ENCODE results near the gene WDR7. TPM values are rescaled to one million over a fixed set of nuclear protein-coding genes. Genes with fewer than 3 reads are reported as not detected.

Gene WDR7
- total and polyA plus RNA-seq, 10 of the 15 experiments (the other 5 are each of a cell fraction or from before 2014, with no cell fraction given), result 2.8 to 16.5 (median 11.7) TPM

DNA sequence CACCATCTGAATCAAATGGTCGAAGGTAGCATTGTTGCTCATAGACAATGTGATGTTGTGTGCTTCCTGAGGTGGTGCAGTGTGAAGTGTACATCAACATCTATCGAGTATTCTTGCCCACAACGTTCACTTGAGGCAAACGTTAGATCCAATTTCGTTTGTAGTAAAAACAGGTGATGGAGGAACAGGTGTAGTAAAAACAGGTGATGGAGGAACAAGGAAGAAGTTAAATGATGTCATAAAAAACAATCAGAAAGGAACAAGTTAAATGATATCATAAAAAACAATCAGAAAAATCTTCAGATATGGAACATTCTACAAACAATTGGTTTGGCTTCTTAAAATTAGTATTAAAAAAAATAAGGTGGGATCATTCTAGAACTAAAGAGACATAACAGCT, 11.3 kb downstream of the WDR7 start:
- SMC1A ChIA-PET (ENCODE audit: uncharacterized antibody, unreplicated experiment), result no interaction called here
- Histone ChIP-seq H3K4me1 (ENCODE audit: control insufficient read depth, insufficient read depth, low read length) (no peaks in the 10 kb centered on the region), H3K36me3 (ENCODE audit: control insufficient read depth in 2 of 2, insufficient read depth in 2 of 2, low read length in 1 of 2) (no peaks in the 10 kb centered on the region), H3K27ac (ENCODE audit: control insufficient read depth, insufficient read depth) (no peak overlapping the region), H3K79me2 (ENCODE audit: control insufficient read depth, insufficient read depth, low read length) (no peaks in the 10 kb centered on the region; the same call in 1 of the 2 replicates), H3K27me3 (replicated peaks in 1 of 2; ENCODE audit: control insufficient read depth in 2 of 2, insufficient read depth in 2 of 2, low read length in 1 of 2) (no peaks in the 10 kb centered on the region), H3K4me2 (ENCODE audit: control insufficient read depth, insufficient read depth) (no peak overlapping the region), H3K9ac (ENCODE audit: control insufficient read depth, insufficient read depth, low read length) (no peak overlapping the region), H4K20me1 (ENCODE audit: control insufficient read depth, insufficient read depth) (no peaks in the 10 kb centered on the region), H3K9me3 (replicated peaks; ENCODE audit: control insufficient read depth, insufficient read depth, low read length) (no peaks in the 10 kb centered on the region), H3K4me3 (no peak overlapping the region), H2AFZ (ENCODE audit: control insufficient read depth, low read depth, low read length) (no peak overlapping the region)
- intact Hi-C loops (cut with micrococcal nuclease; ENCODE audit: unreplicated experiment), result no loop called here
- TF ChIP-seq ATF7 (IDR thresholded peaks at IDR 0.05; ENCODE audit: low read depth) (peak; percentile 37; the same call in 1 of the 2 replicates), WRNIP1 (IDR thresholded peaks at IDR 0.05; ENCODE audit: borderline replicate concordance, low read depth, low read length) (no peak), SRF (IDR thresholded peaks at IDR 0.05; ENCODE audit: low read depth in 2 of 2, low read length in 2 of 2) (no peak), ZNF217 (IDR thresholded peaks at IDR 0.05) (no peak), YBX1 (IDR thresholded peaks at IDR 0.05) (no peak), RAD21 (IDR thresholded peaks at IDR 0.05; ENCODE audit: insufficient read depth, low read depth, low read length) (no peak), EZH2 (IDR thresholded peaks at IDR 0.05; ENCODE audit: borderline replicate concordance, control insufficient read depth, low read depth, low read length) (no peak)
- TF ChIP-seq, protein P1, sequence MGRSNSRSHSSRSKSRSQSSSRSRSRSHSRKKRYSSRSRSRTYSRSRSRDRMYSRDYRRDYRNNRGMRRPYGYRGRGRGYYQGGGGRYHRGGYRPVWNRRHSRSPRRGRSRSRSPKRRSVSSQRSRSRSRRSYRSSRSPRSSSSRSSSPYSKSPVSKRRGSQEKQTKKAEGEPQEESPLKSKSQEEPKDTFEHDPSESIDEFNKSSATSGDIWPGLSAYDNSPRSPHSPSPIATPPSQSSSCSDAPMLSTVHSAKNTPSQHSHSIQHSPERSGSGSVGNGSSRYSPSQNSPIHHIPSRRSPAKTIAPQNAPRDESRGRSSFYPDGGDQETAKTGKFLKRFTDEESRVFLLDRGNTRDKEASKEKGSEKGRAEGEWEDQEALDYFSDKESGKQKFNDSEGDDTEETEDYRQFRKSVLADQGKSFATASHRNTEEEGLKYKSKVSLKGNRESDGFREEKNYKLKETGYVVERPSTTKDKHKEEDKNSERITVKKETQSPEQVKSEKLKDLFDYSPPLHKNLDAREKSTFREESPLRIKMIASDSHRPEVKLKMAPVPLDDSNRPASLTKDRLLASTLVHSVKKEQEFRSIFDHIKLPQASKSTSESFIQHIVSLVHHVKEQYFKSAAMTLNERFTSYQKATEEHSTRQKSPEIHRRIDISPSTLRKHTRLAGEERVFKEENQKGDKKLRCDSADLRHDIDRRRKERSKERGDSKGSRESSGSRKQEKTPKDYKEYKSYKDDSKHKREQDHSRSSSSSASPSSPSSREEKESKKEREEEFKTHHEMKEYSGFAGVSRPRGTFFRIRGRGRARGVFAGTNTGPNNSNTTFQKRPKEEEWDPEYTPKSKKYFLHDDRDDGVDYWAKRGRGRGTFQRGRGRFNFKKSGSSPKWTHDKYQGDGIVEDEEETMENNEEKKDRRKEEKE (IDR thresholded peaks at IDR 0.05), result no peak
- POLR2A ChIA-PET, result no interaction called here
- FAIRE-seq (no peak), ATAC-seq (no peak), DNase-seq (ENCODE audit: low read depth, low spot score) (no peak)
- BruUV-seq (replicated peaks), result no TSS peak
- RAD21 ChIA-PET (ENCODE audit: unreplicated experiment), result no interaction called here
- WGBS (ENCODE audit: insufficient coverage, insufficient replicate concordance, low lambda C conversion rate, missing lambda C conversion rate), result 91% methylated on average over 5 of the region's 5 CpGs
- CTCF ChIA-PET, result no interaction called here
- in situ Hi-C loops (cut with MboI), result no loop called here
